ENCODE data around the gene SPEN. TPM values are rescaled to one million over a fixed set of nuclear protein-coding genes. Genes with fewer than 3 reads are reported as not detected.

SPEN gene
- total RNA-seq, 2 experiments from 2014 or later: 73.5 to 76.7 TPM

DNA sequence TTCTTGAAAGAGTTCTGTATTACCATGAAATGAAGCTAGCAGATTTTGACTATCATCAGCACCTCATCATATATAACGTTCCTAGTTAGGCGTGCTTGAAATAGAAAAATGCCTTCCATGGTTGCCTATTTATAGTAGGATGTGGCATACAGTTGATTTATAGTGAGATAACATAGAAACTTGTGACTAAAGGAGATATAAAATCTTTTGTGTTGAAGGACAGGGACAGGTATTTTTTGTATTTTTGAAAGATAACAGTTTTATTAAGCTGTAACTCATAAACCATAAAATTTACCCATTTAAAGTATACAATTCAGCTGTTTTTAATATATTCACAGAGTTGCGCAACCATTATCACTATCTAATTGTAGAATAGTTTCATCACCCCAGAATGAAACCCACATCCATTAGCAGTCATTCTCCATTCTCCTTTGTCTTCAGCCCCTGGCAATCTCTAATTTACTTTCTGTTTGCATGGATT lies 19.3 kb downstream of the SPEN start:
- ATAC-seq (ENCODE audit: poor library complexity) (no peak), DNase-seq (no peak)
- no peak overlapping the region for H3K4me3 Mint-ChIP-seq
- peaks cover 3% of the 10 kb centered on the region for H3K36me3 Mint-ChIP-seq (ENCODE audit: low read depth)
- no peak for TF ChIP-seq CTCF (IDR thresholded peaks at IDR 0.05)
- ChIA-PET CTCF (interaction anchor here (1.3 kb wide), 1 partner anchor 58 kb away, joined by 5 read pairs; no protein-coding TSS in a partner anchor), POLR2A (interaction anchor here (1.0 to 4.4 kb wide), 3 partner anchors 18 to 33 kb away, joined by 3 to 19 read pairs (median 5); partner anchors contain the start of gene SPEN)
- no peaks in the 10 kb centered on the region for H3K27me3 ChIP-seq (ENCODE audit: control insufficient read depth in 1 of 2, insufficient read depth in 2 of 2, low read length in 2 of 2)
- H3K27me3 Mint-ChIP-seq: no peaks in the 10 kb centered on the region
- intact Hi-C loops (cut with DNase I, micrococcal nuclease): no loop called here
- peaks cover 63% of the 10 kb centered on the region for H3K4me1 Mint-ChIP-seq (ENCODE audit: low read depth)
- H3K27ac Mint-ChIP-seq: no peak overlapping the region
- H3K27ac ChIP-seq (ENCODE audit: low read depth in 1 of 2, low read length in 2 of 2): no peak overlapping the region
- H3K4me1 ChIP-seq (ENCODE audit: insufficient read depth, low read length): peaks cover 19% of the 10 kb centered on the region
- no peaks in the 10 kb centered on the region for H3K9me3 ChIP-seq (ENCODE audit: control insufficient read depth in 1 of 2, insufficient read depth in 1 of 2, low read length in 2 of 2)
- H3K4me3 ChIP-seq (ENCODE audit: low read length): no peak overlapping the region
- peaks cover 3% of the 10 kb centered on the region for H3K36me3 ChIP-seq (ENCODE audit: insufficient read depth, low read length)
- no peaks in the 10 kb centered on the region for H3K9me3 Mint-ChIP-seq

DNA sequence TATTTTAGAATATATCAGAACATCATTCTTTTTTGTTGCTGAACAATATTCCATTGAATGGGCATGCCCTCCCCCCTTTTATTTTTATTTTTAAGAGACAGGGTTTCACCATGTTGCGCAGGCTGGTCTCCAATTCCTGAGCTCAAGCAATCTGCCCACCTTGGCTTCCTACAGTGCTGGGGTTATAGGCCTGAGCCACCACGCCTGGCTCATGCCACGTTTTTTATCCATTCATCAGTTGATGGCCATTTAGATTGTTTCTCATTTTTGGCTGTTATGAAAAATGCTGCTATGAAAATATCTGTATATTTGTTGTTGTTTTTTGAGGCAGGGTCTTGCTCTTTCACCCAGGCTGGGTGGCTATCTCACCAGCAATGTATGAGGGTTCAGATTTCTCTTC lies 19.8 kb downstream of the SPEN start:
- no peak for TF ChIP-seq CTCF (IDR thresholded peaks at IDR 0.05)
- Histone ChIP-seq H3K36me3 (ENCODE audit: insufficient read depth, low read length) (peaks cover 3% of the 10 kb centered on the region), H3K9me3 (ENCODE audit: control insufficient read depth in 1 of 2, insufficient read depth in 1 of 2, low read length in 2 of 2) (no peaks in the 10 kb centered on the region), H3K4me1 (ENCODE audit: insufficient read depth, low read length) (peaks cover 19% of the 10 kb centered on the region), H3K27me3 (ENCODE audit: control insufficient read depth in 1 of 2, insufficient read depth in 2 of 2, low read length in 2 of 2) (no peaks in the 10 kb centered on the region), H3K4me3 (ENCODE audit: low read length) (no peak overlapping the region), H3K27ac (ENCODE audit: low read depth in 1 of 2, low read length in 2 of 2) (no peak overlapping the region)
- ChIA-PET CTCF (no interaction called here), POLR2A (interaction anchor here (1.0 to 4.4 kb wide), 2 partner anchors 19 to 34 kb away, joined by 3 to 19 read pairs; partner anchors contain the start of gene SPEN)
- Mint-ChIP-seq H3K36me3 (ENCODE audit: low read depth) (peaks cover 3% of the 10 kb centered on the region), H3K4me3 (no peak overlapping the region), H3K9me3 (no peaks in the 10 kb centered on the region), H3K27me3 (no peaks in the 10 kb centered on the region), H3K27ac (no peak overlapping the region), H3K4me1 (ENCODE audit: low read depth) (peaks cover 63% of the 10 kb centered on the region)
- intact Hi-C loops (cut with DNase I, micrococcal nuclease): no loop called here
- no peak for ATAC-seq (ENCODE audit: poor library complexity)
- DNase-seq: no peak

DNA sequence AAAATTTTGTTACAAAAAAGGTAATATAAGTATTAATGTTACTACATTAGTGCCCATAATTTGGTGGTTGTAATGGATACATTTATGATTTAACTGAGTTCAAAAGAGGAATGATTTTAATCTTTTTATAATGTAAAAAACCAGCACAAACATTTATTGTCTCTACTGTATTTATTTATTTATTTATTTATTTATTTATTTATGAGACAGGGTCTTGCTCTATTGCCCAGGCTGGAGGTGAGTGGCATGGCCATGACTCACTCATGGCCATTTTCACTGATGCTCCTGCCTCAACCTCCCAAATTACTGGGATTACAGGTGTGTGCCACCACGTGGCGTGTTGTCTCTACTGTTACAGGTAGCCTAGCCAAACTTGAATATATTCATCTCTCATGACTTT lies 21.9 kb downstream of the SPEN start:
- Mint-ChIP-seq H3K4me3 (no peak overlapping the region), H3K27ac (no peak overlapping the region), H3K9me3 (no peaks in the 10 kb centered on the region), H3K4me1 (ENCODE audit: low read depth) (peaks cover 67% of the 10 kb centered on the region), H3K36me3 (ENCODE audit: low read depth) (peaks cover 23% of the 10 kb centered on the region), H3K27me3 (no peaks in the 10 kb centered on the region)
- TF ChIP-seq CTCF (IDR thresholded peaks at IDR 0.05): no peak
- intact Hi-C loops (cut with DNase I, micrococcal nuclease): no loop called here
- DNase-seq (no peak), ATAC-seq (ENCODE audit: poor library complexity) (no peak)
- no peaks in the 10 kb centered on the region for H3K9me3 ChIP-seq (ENCODE audit: control insufficient read depth in 1 of 2, insufficient read depth in 1 of 2, low read length in 2 of 2)
- H3K36me3 ChIP-seq (ENCODE audit: insufficient read depth, low read length): peaks cover 13% of the 10 kb centered on the region
- H3K27me3 ChIP-seq (ENCODE audit: control insufficient read depth in 1 of 2, insufficient read depth in 2 of 2, low read length in 2 of 2): no peaks in the 10 kb centered on the region
- peaks cover 16% of the 10 kb centered on the region for H3K4me1 ChIP-seq (ENCODE audit: insufficient read depth, low read length)
- H3K4me3 ChIP-seq (ENCODE audit: low read length): no peak overlapping the region
- ChIA-PET CTCF (no interaction called here), POLR2A (interaction anchor here (1.0 kb wide), 1 partner anchor 21 kb away, joined by 4 read pairs; no protein-coding TSS in a partner anchor)
- H3K27ac ChIP-seq (ENCODE audit: low read depth in 1 of 2, low read length in 2 of 2): no peak overlapping the region
